WTC11 (cell line): ENCODE measurements around the gene DGCR8. TPM values are rescaled to one million over a fixed set of nuclear protein-coding genes. Genes with fewer than 3 reads are reported as not detected.

Experiments used
- ATAC-seq: fragments of 200-7000 bp; cut with Tn5 transposase; 2 replicates; pipeline ENCODE4 v1.10.0; 2021; ENCODE audit warnings: mild to moderate bottlenecking, moderate library complexity
- CTCF ChIA-PET: fragments of 300-600 bp; sonication (Branson Sonifier 250); formaldehyde crosslinking; loops from one replicate; lab custom pipeline; 2021; ENCODE audit warnings: antibody characterized with exemption; lab: Charles Lee
- POLR2A ChIA-PET: fragments of 350-600 bp; sonication (Branson Sonifier 250); formaldehyde crosslinking; loops from one replicate; lab custom pipeline; 2021; ENCODE audit warnings: antibody characterized with exemption; lab: Charles Lee
- DNase-seq: peaks from one replicate; pipeline ENCODE4 v3.0.0; 2021; ENCODE audit warnings: low spot score
- H3K27ac Mint-ChIP-seq: 2 replicates; pipeline ENCODE4 v1.8.0; 2021; ENCODE audit warnings: mixed read lengths
- H3K27me3 Mint-ChIP-seq: 2 replicates; pipeline ENCODE4 v1.8.0; 2021; ENCODE audit warnings: low read depth, mild to moderate bottlenecking, moderate library complexity, mixed read lengths
- H3K36me3 Mint-ChIP-seq: 2 replicates; pipeline ENCODE4 v1.8.0; 2021; ENCODE audit warnings: mixed read lengths
- H3K4me1 Mint-ChIP-seq: 2 replicates; pipeline ENCODE4 v1.8.0; 2022; ENCODE audit warnings: mixed read lengths
- H3K4me3 Mint-ChIP-seq: 2 replicates; pipeline ENCODE4 v1.8.0; 2021; ENCODE audit warnings: mild to moderate bottlenecking, moderate library complexity, mixed read lengths
- H3K9me3 Mint-ChIP-seq: 2 replicates; pipeline ENCODE4 v1.8.0; 2021; ENCODE audit warnings: mixed read lengths
- CREM ChIP-seq: sonication (generic); formaldehyde crosslinking; IDR thresholded peaks from 2 replicates; pipeline ENCODE4 v1.8.1; 2022; ENCODE audit warnings: mild to moderate bottlenecking, missing genetic modification reagents, moderate library complexity
- ESRRA ChIP-seq: sonication (generic); formaldehyde crosslinking; IDR thresholded peaks from 2 replicates; pipeline ENCODE4 v1.8.1; 2022; ENCODE audit warnings: mild to moderate bottlenecking, missing genetic modification reagents, borderline replicate concordance
- FOXP1 ChIP-seq: sonication (generic); formaldehyde crosslinking; IDR thresholded peaks from 2 replicates; pipeline ENCODE4 v1.8.0; 2022; ENCODE audit warnings: missing genetic modification reagents, mild to moderate bottlenecking, moderate library complexity, borderline replicate concordance
- KAT7 ChIP-seq: sonication (generic); formaldehyde crosslinking; IDR thresholded peaks from 2 replicates; pipeline ENCODE4 v1.8.1; 2023; ENCODE audit warnings: missing genetic modification reagents, mild to moderate bottlenecking, borderline replicate concordance
- NFATC4 ChIP-seq: fragments of 250-450 bp; sonication (Bioruptor Pico); IDR thresholded peaks from 2 replicates; pipeline ENCODE4 v1.9.0; 2021; ENCODE audit warnings: mild to moderate bottlenecking
- NFE2L1 ChIP-seq: sonication (generic); formaldehyde crosslinking; IDR thresholded peaks from 2 replicates; pipeline ENCODE4 v1.8.1; 2023; ENCODE audit warnings: missing genetic modification reagents
- NR3C1 ChIP-seq: sonication (generic); formaldehyde crosslinking; conservative IDR thresholded peaks from 2 replicates; pipeline ENCODE4 v1.8.1; 2023; ENCODE audit warnings: low read depth, mild to moderate bottlenecking, missing genetic modification reagents
- OVOL2 ChIP-seq: fragments of 250-450 bp; sonication (Bioruptor Pico); IDR thresholded peaks from 2 replicates; pipeline ENCODE4 v1.9.0; 2021; ENCODE audit warnings: mild to moderate bottlenecking, borderline replicate concordance
- SMAD4 ChIP-seq: sonication (generic); formaldehyde crosslinking; IDR thresholded peaks from 2 replicates; pipeline ENCODE4 v1.8.0; 2022; ENCODE audit warnings: mild to moderate bottlenecking, missing genetic modification reagents
- ZNF121 ChIP-seq: sonication (generic); formaldehyde crosslinking; IDR thresholded peaks from 2 replicates; pipeline ENCODE4 v1.8.0; 2023; ENCODE audit warnings: missing genetic modification reagents
- ZNF219 ChIP-seq: sonication (generic); formaldehyde crosslinking; IDR thresholded peaks from 2 replicates; pipeline ENCODE4 v1.8.0; 2023; ENCODE audit warnings: missing genetic modification reagents, mild to moderate bottlenecking, borderline replicate concordance
- microRNA-seq: library from miRNA; unstranded; fragments of <30 nt; microRNA quantifications from one replicate; pipeline ENCODE4 v1.2.0, GENCODE V29; 2022; ENCODE audit warnings: borderline number of aligned reads
- total RNA-seq: library from RNA; stranded (reverse); gene quantifications from 3 replicates; pipeline ENCODE4 v1.2.3, GENCODE V29; 2021
- TF ChIP-seq, protein P1 (sequence below): fragments of 250-450 bp; sonication (Bioruptor Pico); IDR thresholded peaks from 2 replicates; pipeline ENCODE4 v2.1.2; 2022; ENCODE audit warnings: mild to moderate bottlenecking, moderate library complexity
- TF ChIP-seq, protein P2 (sequence below): sonication (generic); formaldehyde crosslinking; IDR thresholded peaks from 2 replicates; pipeline ENCODE4 v1.8.1; 2023; ENCODE audit warnings: mild to moderate bottlenecking, moderate library complexity, missing genetic modification reagents
- TF ChIP-seq, protein P3 (sequence below): sonication (generic); formaldehyde crosslinking; IDR thresholded peaks from 2 replicates; pipeline ENCODE4 v1.8.0; 2022; ENCODE audit warnings: mild to moderate bottlenecking, missing genetic modification reagents
- TF ChIP-seq, protein P4 (sequence below): sonication (generic); formaldehyde crosslinking; IDR thresholded peaks from 2 replicates; pipeline ENCODE4 v1.8.0; 2022; ENCODE audit warnings: missing genetic modification reagents
- TF ChIP-seq, protein P5 (sequence below): sonication (generic); formaldehyde crosslinking; IDR thresholded peaks from 2 replicates; pipeline ENCODE4 v1.8.0; 2022; ENCODE audit warnings: mild to moderate bottlenecking, missing genetic modification reagents

The DGCR8 gene
- total RNA-seq, 1 experiment from 2014 or later: 55.0 TPM

DNA sequence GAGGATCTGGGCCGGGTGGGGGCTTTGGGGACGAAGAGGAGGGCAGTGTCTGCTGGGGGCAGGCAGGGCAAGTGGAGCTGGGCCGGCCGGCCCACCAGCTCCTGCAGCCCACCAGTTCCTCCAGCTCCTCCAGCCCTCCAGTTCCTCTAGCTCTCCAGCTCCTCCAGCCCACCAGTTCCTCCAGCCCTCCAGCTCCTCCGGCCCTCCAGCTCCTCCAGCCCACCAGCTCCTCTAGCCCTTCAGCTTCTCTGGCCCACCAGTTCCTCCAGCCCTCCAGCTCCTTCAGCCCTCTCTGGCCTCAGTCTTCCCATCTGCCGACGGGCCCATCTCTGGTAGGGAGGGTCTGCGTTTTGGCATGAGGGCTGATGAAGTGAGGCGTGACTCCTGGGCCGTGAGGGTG, 80.0 kb downstream of the DGCR8 start:
- H3K27ac Mint-ChIP-seq: no peak overlapping the region
- peaks cover 4% of the 10 kb centered on the region for H3K9me3 Mint-ChIP-seq
- H3K36me3 Mint-ChIP-seq: peaks cover 2% of the 10 kb centered on the region; the same call in 1 of the 2 replicates
- no peak for TF ChIP-seq ZNF219 (CRISPR knock-in tag)
- TF ChIP-seq, protein P1, sequence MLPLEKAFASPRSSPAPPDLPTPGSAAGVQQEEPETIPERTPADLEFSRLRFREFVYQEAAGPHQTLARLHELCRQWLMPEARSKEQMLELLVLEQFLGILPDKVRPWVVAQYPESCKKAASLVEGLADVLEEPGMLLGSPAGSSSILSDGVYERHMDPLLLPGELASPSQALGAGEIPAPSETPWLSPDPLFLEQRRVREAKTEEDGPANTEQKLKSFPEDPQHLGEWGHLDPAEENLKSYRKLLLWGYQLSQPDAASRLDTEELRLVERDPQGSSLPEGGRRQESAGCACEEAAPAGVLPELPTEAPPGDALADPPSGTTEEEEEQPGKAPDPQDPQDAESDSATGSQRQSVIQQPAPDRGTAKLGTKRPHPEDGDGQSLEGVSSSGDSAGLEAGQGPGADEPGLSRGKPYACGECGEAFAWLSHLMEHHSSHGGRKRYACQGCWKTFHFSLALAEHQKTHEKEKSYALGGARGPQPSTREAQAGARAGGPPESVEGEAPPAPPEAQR (CRISPR knock-in tag): no peak
- TF ChIP-seq, protein P2, sequence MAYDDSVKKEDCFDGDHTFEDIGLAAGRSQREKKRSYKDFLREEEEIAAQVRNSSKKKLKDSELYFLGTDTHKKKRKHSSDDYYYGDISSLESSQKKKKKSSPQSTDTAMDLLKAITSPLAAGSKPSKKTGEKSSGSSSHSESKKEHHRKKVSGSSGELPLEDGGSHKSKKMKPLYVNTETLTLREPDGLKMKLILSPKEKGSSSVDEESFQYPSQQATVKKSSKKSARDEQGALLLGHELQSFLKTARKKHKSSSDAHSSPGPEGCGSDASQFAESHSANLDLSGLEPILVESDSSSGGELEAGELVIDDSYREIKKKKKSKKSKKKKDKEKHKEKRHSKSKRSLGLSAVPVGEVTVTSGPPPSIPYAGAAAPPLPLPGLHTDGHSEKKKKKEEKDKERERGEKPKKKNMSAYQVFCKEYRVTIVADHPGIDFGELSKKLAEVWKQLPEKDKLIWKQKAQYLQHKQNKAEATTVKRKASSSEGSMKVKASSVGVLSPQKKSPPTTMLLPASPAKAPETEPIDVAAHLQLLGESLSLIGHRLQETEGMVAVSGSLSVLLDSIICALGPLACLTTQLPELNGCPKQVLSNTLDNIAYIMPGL: no peak
- TF ChIP-seq, protein P3, sequence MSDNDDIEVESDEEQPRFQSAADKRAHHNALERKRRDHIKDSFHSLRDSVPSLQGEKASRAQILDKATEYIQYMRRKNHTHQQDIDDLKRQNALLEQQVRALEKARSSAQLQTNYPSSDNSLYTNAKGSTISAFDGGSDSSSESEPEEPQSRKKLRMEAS (CRISPR knock-in tag): no peak
- TF ChIP-seq NFE2L1 (CRISPR knock-in tag): no peak
- TF ChIP-seq ZNF121 (CRISPR knock-in tag): no peak
- TF ChIP-seq, protein P4, sequence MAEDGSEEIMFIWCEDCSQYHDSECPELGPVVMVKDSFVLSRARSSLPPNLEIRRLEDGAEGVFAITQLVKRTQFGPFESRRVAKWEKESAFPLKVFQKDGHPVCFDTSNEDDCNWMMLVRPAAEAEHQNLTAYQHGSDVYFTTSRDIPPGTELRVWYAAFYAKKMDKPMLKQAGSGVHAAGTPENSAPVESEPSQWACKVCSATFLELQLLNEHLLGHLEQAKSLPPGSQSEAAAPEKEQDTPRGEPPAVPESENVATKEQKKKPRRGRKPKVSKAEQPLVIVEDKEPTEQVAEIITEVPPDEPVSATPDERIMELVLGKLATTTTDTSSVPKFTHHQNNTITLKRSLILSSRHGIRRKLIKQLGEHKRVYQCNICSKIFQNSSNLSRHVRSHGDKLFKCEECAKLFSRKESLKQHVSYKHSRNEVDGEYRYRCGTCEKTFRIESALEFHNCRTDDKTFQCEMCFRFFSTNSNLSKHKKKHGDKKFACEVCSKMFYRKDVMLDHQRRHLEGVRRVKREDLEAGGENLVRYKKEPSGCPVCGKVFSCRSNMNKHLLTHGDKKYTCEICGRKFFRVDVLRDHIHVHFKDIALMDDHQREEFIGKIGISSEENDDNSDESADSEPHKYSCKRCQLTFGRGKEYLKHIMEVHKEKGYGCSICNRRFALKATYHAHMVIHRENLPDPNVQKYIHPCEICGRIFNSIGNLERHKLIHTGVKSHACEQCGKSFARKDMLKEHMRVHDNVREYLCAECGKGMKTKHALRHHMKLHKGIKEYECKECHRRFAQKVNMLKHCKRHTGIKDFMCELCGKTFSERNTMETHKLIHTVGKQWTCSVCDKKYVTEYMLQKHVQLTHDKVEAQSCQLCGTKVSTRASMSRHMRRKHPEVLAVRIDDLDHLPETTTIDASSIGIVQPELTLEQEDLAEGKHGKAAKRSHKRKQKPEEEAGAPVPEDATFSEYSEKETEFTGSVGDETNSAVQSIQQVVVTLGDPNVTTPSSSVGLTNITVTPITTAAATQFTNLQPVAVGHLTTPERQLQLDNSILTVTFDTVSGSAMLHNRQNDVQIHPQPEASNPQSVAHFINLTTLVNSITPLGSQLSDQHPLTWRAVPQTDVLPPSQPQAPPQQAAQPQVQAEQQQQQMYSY (CRISPR knock-in tag): no peak
- TF ChIP-seq, protein P5, sequence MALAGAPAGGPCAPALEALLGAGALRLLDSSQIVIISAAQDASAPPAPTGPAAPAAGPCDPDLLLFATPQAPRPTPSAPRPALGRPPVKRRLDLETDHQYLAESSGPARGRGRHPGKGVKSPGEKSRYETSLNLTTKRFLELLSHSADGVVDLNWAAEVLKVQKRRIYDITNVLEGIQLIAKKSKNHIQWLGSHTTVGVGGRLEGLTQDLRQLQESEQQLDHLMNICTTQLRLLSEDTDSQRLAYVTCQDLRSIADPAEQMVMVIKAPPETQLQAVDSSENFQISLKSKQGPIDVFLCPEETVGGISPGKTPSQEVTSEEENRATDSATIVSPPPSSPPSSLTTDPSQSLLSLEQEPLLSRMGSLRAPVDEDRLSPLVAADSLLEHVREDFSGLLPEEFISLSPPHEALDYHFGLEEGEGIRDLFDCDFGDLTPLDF (CRISPR knock-in tag): no peak
- TF ChIP-seq OVOL2: no peak
- TF ChIP-seq NFATC4: no peak
- no peak for TF ChIP-seq SMAD4 (CRISPR knock-in tag)
- no peak for TF ChIP-seq FOXP1 (CRISPR knock-in tag)
- TF ChIP-seq ESRRA (CRISPR knock-in tag): no peak
- TF ChIP-seq NR3C1 (CRISPR knock-in tag): no peak
- no peak for TF ChIP-seq KAT7 (CRISPR knock-in tag)
- TF ChIP-seq CREM (CRISPR knock-in tag): no peak
- ChIA-PET POLR2A (no interaction called here), CTCF (interaction anchor here (0.6 to 2.7 kb wide), 15 partner anchors 8 to 258 kb away, joined by 3 to 50 read pairs (median 6); partner anchors contain the start of gene DGCR6L)
- no peak for ATAC-seq
- DNase-seq: no peak
- H3K4me1 Mint-ChIP-seq: peaks cover 4% of the 10 kb centered on the region
- no peak overlapping the region for H3K4me3 Mint-ChIP-seq
- no peaks in the 10 kb centered on the region for H3K27me3 Mint-ChIP-seq

Small RNAs within 50 kb of the gene (microRNA-seq; reads per million reads assigned to microRNA genes)
- gene MIR185 (236 reads per million, percentile 76 among the genes with 10 or more reads in this experiment), gene MIR6816 (not detected)

Other genes starting within 250 kb of the DGCR8 start
- 18.0 to 21.7 TPM (median 19.4 TPM) in 3 replicates for gene GNB1L, start 225.4 kb upstream of the DGCR8 start, total RNA-seq
- gene RTL10, start 225.4 kb upstream of the DGCR8 start, total RNA-seq: 19.2 to 21.5 TPM (median 20.6 TPM) in 3 replicates
- gene COMT, start 138.5 kb upstream of the DGCR8 start, total RNA-seq: 30.8 to 38.0 TPM (median 36.1 TPM) in 3 replicates
- gene TXNRD2, start 138.4 kb upstream of the DGCR8 start, total RNA-seq: 15.9 to 18.8 TPM (median 18.8 TPM) in 3 replicates
- gene ARVCF, start 63.4 kb upstream of the DGCR8 start, total RNA-seq: 58.3 to 65.4 TPM (median 61.3 TPM) in 3 replicates
- 13.2 to 16.8 TPM (median 14.8 TPM) in 3 replicates for gene TANGO2, start 59.1 kb upstream of the DGCR8 start, total RNA-seq
- gene RANBP1, start 35.9 kb downstream of the DGCR8 start, total RNA-seq: 379 to 443 TPM (median 400 TPM) in 3 replicates
- 52.0 to 68.6 TPM (median 53.7 TPM) in 3 replicates for gene TRMT2A, start 37.0 kb downstream of the DGCR8 start, total RNA-seq
- gene ZDHHC8, start 51.6 kb downstream of the DGCR8 start, total RNA-seq: 72.3 to 79.7 TPM (median 77.6 TPM) in 3 replicates
- not detected in 3 replicates for gene CCDC188, start 70.8 kb downstream of the DGCR8 start, total RNA-seq
- 23.0 to 27.0 TPM (median 25.0 TPM) in 3 replicates for gene RTN4R, start 188.1 kb downstream of the DGCR8 start, total RNA-seq
- gene DGCR6L, start 239.8 kb downstream of the DGCR8 start, total RNA-seq: 61.9 to 68.5 TPM (median 63.6 TPM) in 3 replicates